Myometrial cell (primary cell): ENCODE measurements around the gene HSPA13. TPM values are rescaled to one million over a fixed set of nuclear protein-coding genes. Genes with fewer than 3 reads are reported as not detected.

Source experiments
- total RNA-seq: library from RNA; depleted of rRNA; stranded (reverse); fragments of >200 nt; gene quantifications from 2 replicates; pipeline ENCODE4 v1.2.3, GENCODE V29; 2015

Gene HSPA13
- 39.8 and 49.3 TPM in 2 replicates for total RNA-seq

GRCh38 chr21:14382835-14383595 is at the start of gene HSPA13:
Gene HSPA13, minus strand, starts transcription at chr21:14383146. Its CDS starts 27 bp downstream, at chr21:14383119.

Other genes starting within 250 kb of the HSPA13 start
- not detected in 2 replicates for gene LIPI, start 172.2 kb downstream of the HSPA13 start, total RNA-seq
- gene RBM11, start 167.0 kb downstream of the HSPA13 start, total RNA-seq, result not detected in 2 replicates
- not detected in 2 replicates for gene SAMSN1, start 163.2 kb upstream of the HSPA13 start, total RNA-seq